ENCODE measurements around the gene ANXA7.
"Not testable (repeated sequence)": the region's sequence is repeated elsewhere in the genome, so short reads cannot be mapped to it uniquely, and the experiment has no call there.

The ANXA7 gene

DNA sequence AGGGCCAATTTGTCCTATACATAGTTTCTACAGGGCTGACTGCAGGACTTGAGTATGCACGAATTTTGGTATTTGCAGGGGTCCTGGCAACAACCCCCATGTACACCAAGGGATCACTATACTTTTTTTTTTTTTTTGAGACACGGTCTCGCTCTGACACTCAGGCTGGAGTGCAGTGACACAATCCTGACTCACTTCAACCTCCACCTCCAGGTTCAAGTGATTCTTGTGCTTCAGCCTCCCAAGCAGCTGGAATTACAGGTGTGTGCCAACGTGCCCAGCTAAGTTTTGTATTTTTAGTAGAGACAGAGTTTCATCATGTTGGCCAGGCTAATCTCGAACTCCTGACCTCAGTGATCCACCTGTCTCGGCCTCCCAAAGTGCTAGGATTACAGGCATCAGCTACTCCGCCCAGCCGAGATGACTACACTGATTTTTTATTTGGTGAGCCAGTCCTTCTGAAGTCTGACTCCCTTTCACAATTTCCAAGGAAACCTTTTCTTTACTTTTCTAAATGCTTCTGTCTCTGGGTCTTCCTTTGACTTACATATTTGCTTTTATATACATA is 75.0 kb downstream of the ANXA7 start:
- no peak for DNase-seq (ENCODE audit: low spot score)

DNA sequence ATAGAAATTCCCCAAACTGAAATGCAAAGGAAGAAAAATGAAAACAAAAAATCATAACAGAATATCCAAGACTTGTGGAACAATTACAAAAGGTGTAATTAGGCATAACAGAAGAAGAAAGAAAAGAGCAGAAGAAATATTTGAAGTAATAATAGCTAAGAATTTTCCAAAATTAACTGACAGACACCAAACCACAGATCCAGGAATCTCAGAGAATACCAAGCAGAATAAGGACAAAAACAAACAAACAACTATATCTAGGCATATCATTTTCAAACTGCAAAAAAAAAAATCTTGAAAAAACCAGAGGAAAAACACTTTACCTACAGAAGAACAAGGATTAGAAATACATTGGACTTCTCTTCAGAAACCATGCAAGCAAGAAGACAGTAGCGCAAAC is 80.7 kb downstream of the ANXA7 start:
- DNase-seq (ENCODE audit: low spot score): no peak

DNA sequence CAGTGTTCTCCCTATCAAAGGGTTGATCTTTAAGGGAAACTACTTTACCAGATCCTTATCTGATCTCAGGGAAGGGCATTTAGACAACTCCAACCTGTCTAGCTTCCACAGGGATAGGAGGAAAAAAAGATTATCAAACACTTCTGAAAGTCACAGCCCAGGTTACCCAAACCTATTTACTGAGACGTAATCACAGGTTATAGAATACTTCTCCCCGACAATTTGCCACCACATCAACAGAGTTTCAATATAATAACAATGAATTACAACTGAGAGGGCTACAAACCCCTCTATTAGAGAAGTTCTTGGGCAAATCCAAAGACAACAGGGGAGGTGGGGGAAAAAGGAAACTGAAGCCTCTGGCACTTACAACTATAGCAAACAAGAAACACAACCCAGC is 81.5 kb downstream of the ANXA7 start:
- no peak for DNase-seq (ENCODE audit: low spot score)

DNA sequence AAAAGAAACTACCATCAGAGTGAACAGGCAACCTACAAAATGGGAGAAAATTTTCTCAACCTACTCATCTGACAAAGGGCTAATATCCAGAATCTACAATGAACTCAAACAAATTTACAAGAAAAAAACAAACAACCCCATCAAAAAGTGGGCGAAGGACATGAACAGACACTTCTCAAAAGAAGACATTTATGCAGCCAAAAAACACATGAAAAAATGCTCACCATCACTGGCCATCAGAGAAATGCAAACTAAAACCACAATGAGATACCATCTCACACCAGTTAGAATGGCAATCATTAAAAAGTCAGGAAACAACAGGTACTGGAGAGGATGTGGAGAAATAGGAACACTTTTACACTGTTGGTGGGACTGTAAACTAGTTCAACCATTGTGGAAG is 85.3 kb downstream of the ANXA7 start:
- not testable (repeated sequence) for DNase-seq (ENCODE audit: low spot score)

DNA sequence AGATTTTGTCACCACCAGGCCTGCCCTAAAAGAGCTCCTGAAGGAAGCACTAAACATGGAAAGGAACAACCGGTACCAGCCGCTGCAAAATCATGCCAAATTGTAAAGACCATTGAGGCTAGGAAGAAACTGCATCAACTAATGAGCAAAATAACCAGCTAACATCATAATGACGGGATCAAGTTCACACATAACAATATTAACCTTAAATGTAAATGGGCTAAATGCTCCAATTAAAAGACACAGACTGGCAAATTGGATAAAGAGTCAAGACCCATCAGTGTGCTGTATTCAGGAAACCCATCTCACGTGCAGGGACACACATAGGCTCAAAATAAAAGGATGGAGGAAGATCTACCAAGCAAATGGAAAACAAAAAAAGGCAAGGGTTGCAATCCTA is 88.6 kb downstream of the ANXA7 start:
- not testable (repeated sequence) for DNase-seq (ENCODE audit: low spot score)
